Keratinocyte (primary cell): ENCODE results near the gene FAM234A. TPM values are rescaled to one million over a fixed set of nuclear protein-coding genes. Genes with fewer than 3 reads are reported as not detected.

ENCODE experiments used
- DNase-seq: peaks from one replicate; pipeline ENCODE4 v3.0.0-alpha.2; 2011; ENCODE audit warnings: low read depth, missing footprints, low spot score
- FAIRE-seq: peaks from 2 replicates; lab custom pipeline; 2011; peaks lifted over from hg19 to GRCh38; lab: Jason Lieb, UNC
- H2AFZ ChIP-seq: 2 replicates; pipeline ENCODE4 v1.6.0; 2012; ENCODE audit warnings: low read length, control low read depth, inconsistent platforms; ENCODE audit not compliant: control insufficient read depth
- H3K27ac ChIP-seq: 2 replicates; pipeline ENCODE4 v1.5.1; 2011; ENCODE audit warnings: low read length; ENCODE audit not compliant: control insufficient read depth, insufficient read depth
- H3K27me3 ChIP-seq: 3 replicates; pipeline ENCODE4 v1.6.0; 2011; ENCODE audit warnings: low read length; ENCODE audit not compliant: control insufficient read depth, insufficient read depth; ENCODE audit errors: extremely low read depth
- H3K36me3 ChIP-seq, 2 experiments: 2 replicates in 1 of 2; 3 replicates in 1 of 2; pipeline ENCODE4 v1.5.1; 2011; ENCODE audit warnings: low read length in 2 of 2, mild to moderate bottlenecking in 1 of 2; ENCODE audit not compliant: control insufficient read depth in 2 of 2, insufficient read depth in 2 of 2; ENCODE audit errors: extremely low read depth in 1 of 2
- H3K4me1 ChIP-seq: 3 replicates; pipeline ENCODE4 v1.5.1; 2011; ENCODE audit warnings: low read length; ENCODE audit not compliant: control insufficient read depth, insufficient read depth; ENCODE audit errors: extremely low read depth
- H3K4me2 ChIP-seq: 3 replicates; pipeline ENCODE4 v1.6.0; 2011; ENCODE audit warnings: low read depth, low read length; ENCODE audit not compliant: control insufficient read depth, insufficient read depth; ENCODE audit errors: extremely low read depth
- H3K4me3 ChIP-seq, 3 experiments: fragments of 200-600 bp in 1 of 3; sonication (generic) in 1 of 3; 2 replicates in 2 of 3; 3 replicates in 1 of 3; pipeline ENCODE4 v1.5.1; 2011 to 2016; ENCODE audit warnings: low read length in 3 of 3, mild to moderate bottlenecking in 3 of 3, control low read depth in 2 of 3, inconsistent platforms in 1 of 3, low read depth in 1 of 3, mixed read lengths in 1 of 3, mixed run types in 1 of 3, moderate library complexity in 1 of 3; ENCODE audit not compliant: control insufficient read depth in 2 of 3, insufficient read depth in 2 of 3; ENCODE audit errors: extremely low read depth in 1 of 3
- H3K79me2 ChIP-seq: 2 replicates; pipeline ENCODE4 v1.6.0; 2012; ENCODE audit warnings: low read length; ENCODE audit not compliant: control insufficient read depth, insufficient read depth
- H3K9ac ChIP-seq: 3 replicates; pipeline ENCODE4 v1.6.0; 2011; ENCODE audit warnings: low read length; ENCODE audit not compliant: control insufficient read depth, insufficient read depth; ENCODE audit errors: extremely low read depth
- H3K9me1 ChIP-seq: 3 replicates; pipeline ENCODE4 v1.6.0; 2011; ENCODE audit warnings: low read length; ENCODE audit not compliant: control insufficient read depth, insufficient read depth; ENCODE audit errors: extremely low read depth
- H3K9me3 ChIP-seq: 2 replicates; pipeline ENCODE4 v1.5.1; 2012; ENCODE audit warnings: low read depth, low read length; ENCODE audit not compliant: control insufficient read depth
- H4K20me1 ChIP-seq: 3 replicates; pipeline ENCODE4 v1.6.0; 2011; ENCODE audit warnings: low read length; ENCODE audit not compliant: control insufficient read depth, insufficient read depth; ENCODE audit errors: extremely low read depth
- EZH2 ChIP-seq: IDR thresholded peaks from one replicate; pipeline ENCODE4 v1.6.1; 2012; ENCODE audit warnings: inconsistent platforms, mild to moderate bottlenecking, low read length, moderate library complexity
- dilution Hi-C: fragments of 300-500 bp; cut with MboI; formaldehyde crosslinking; loops from one replicate; pipeline ENCODE4 v1.7.0; 2020; ENCODE audit warnings: low sequenced_read_pairs; ENCODE audit not compliant: extremely low pct_ligation_motif_present
- polyA plus RNA-seq, 5 experiments: library from polyadenylated mRNA; depleted of rRNA in 3 of 5; stranded (reverse) in 3 of 5; stranded (forward) in 1 of 5; unstranded in 1 of 5; fragments of >200 nt; gene quantifications; 1 replicate in 1 of 5; 2 replicates in 3 of 5; 3 replicates in 1 of 5; pipeline versions ENCODE4 v1.2.1 to v1.2.3, GENCODE V29; 2011 to 2012; ENCODE audit warnings: missing spikeins in 2 of 5, low read depth in 1 of 5, low replicate concordance in 1 of 5
- TF ChIP-seq, protein P1 (sequence below), 3 experiments: IDR thresholded peaks in 1 of 3; conservative IDR thresholded peaks in 1 of 3; optimal IDR thresholded peaks in 1 of 3; 2 replicates in 2 of 3; 3 replicates in 1 of 3; pipeline versions ENCODE3 to v1.5.1; 2011; ENCODE audit warnings: low read length in 3 of 3, mild to moderate bottlenecking in 3 of 3, moderate library complexity in 2 of 3, control low read depth in 1 of 3, inconsistent platforms in 1 of 3; ENCODE audit not compliant: insufficient read depth in 2 of 3; ENCODE audit errors: extremely low read depth in 1 of 3

Gene FAM234A
- polyA plus RNA-seq, 1 donor (not counting 4 experiments of a cell fraction or from before 2014, with no cell fraction given) = 18.3 TPM

DNA sequence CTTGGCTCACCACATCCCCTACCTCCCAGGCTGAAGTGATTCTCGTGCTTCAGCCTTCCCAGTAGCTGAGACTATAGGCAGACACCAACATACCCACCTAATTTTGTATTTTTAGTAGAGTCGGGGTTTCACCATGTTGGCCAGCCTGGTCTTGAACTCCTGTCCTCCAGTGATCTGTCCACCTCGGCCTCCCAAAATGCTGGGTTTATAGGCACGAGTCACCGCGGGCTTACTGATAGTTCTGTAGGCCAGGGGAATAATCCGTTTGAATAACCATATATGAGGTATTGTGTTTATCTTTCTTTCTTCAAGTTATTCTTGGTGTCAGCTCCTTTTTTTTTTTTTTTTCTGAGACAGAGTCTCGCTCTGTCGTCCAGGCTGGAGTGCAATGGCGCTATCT, 7.7 kb downstream of the FAM234A start:
- DNase-seq (no peak), FAIRE-seq (no peak)
- no peak overlapping the region for H3K27ac ChIP-seq
- no peaks in the 10 kb centered on the region for H4K20me1 ChIP-seq
- H3K27me3 ChIP-seq = no peaks in the 10 kb centered on the region
- peaks cover 2% of the 10 kb centered on the region for H3K79me2 ChIP-seq
- H3K4me1 ChIP-seq = no peaks in the 10 kb centered on the region
- no peak overlapping the region for H3K4me2 ChIP-seq
- no peak overlapping the region for H3K9ac ChIP-seq
- H3K36me3 ChIP-seq = peaks cover 0 to 3% of the 10 kb centered on the region in 2 experiments
- H3K4me3 ChIP-seq = no peak overlapping the region
- dilution Hi-C loops = no loop called here
- H3K9me1 ChIP-seq = no peaks in the 10 kb centered on the region
- H3K9me3 ChIP-seq = no peaks in the 10 kb centered on the region
- TF ChIP-seq, protein P1, sequence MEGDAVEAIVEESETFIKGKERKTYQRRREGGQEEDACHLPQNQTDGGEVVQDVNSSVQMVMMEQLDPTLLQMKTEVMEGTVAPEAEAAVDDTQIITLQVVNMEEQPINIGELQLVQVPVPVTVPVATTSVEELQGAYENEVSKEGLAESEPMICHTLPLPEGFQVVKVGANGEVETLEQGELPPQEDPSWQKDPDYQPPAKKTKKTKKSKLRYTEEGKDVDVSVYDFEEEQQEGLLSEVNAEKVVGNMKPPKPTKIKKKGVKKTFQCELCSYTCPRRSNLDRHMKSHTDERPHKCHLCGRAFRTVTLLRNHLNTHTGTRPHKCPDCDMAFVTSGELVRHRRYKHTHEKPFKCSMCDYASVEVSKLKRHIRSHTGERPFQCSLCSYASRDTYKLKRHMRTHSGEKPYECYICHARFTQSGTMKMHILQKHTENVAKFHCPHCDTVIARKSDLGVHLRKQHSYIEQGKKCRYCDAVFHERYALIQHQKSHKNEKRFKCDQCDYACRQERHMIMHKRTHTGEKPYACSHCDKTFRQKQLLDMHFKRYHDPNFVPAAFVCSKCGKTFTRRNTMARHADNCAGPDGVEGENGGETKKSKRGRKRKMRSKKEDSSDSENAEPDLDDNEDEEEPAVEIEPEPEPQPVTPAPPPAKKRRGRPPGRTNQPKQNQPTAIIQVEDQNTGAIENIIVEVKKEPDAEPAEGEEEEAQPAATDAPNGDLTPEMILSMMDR (optimal IDR thresholded peaks at IDR 0.05 in 1 of 3, IDR thresholded peaks at IDR 0.05 in 1 of 3, conservative IDR thresholded peaks at IDR 0.05 in 1 of 3; ENCODE audit: extremely low read depth in 1 of 3, insufficient read depth in 2 of 3, low read length in 3 of 3) = no peak
- TF ChIP-seq EZH2 = no peak
- H2AFZ ChIP-seq = no peak overlapping the region

DNA sequence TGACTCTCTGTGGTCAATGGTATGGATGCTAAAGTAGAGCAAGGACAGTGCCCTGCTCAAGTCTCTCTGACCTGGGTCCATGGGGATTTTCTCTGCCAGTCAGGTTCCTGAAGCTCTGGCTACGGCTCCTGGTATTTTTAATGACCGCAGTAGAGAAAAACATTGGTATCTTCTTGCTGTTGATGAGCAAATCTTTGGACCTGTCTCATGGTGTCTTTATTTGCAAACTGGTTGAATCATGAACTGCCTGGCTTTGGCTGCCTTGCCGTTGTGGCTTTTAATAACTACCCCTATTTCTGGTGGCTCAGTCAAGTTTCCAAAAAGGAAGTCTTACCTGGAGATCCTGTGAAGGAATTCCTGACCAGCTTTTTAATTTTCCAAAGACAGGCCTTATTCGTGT, 8.7 kb downstream of the FAM234A start:
- H3K9me3 ChIP-seq = no peaks in the 10 kb centered on the region
- TF ChIP-seq, protein P1 (optimal IDR thresholded peaks at IDR 0.05 in 1 of 3, IDR thresholded peaks at IDR 0.05 in 1 of 3, conservative IDR thresholded peaks at IDR 0.05 in 1 of 3; ENCODE audit: extremely low read depth in 1 of 3, insufficient read depth in 2 of 3, low read length in 3 of 3) = no peak
- TF ChIP-seq EZH2 = no peak
- no peaks in the 10 kb centered on the region for H3K9me1 ChIP-seq
- H3K4me2 ChIP-seq = no peak overlapping the region
- FAIRE-seq = no peak
- no peaks in the 10 kb centered on the region for H3K27me3 ChIP-seq
- no peak overlapping the region for H3K27ac ChIP-seq
- dilution Hi-C loops = no loop called here
- H3K79me2 ChIP-seq = peaks cover 2% of the 10 kb centered on the region
- no peak overlapping the region for H2AFZ ChIP-seq
- no peak overlapping the region for H3K9ac ChIP-seq
- H4K20me1 ChIP-seq = no peaks in the 10 kb centered on the region
- H3K36me3 ChIP-seq = peaks cover 0 to 2% of the 10 kb centered on the region in 2 experiments
- no peak for DNase-seq
- no peak overlapping the region for H3K4me3 ChIP-seq
- no peaks in the 10 kb centered on the region for H3K4me1 ChIP-seq
